ENCODE measurements around the gene VAV3. TPM values are rescaled to one million over a fixed set of nuclear protein-coding genes. Genes with fewer than 3 reads are reported as not detected.
A peak's percentile ranks its signal among the peaks of the same experiment; 100 is the strongest.

VAV3 gene
- total RNA-seq, 1 donor from 2014 or later: 159 TPM

DNA sequence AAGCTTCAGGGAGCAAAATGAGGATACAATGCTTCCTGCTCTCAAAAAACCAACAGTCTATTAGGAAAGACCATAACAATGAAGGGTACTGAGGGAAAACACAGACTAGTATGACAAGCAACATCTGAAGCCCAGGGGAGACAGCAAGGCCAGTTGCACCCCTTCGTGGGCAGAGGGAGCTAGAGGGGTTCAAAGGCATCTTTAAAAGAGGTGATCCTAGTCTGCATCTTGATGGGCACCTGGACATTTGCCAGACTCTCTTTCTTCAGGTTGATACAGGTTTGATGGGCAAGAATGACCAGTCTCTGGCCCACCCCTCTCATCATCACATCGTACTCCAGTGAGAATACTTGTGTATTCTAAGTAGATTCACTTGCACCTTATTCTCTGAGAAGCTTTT lies 177.7 kb downstream of the VAV3 start:
- H3K4me1 Mint-ChIP-seq (ENCODE audit: unreplicated experiment): peaks cover 74% of the 10 kb centered on the region
- TF ChIP-seq, protein P1, sequence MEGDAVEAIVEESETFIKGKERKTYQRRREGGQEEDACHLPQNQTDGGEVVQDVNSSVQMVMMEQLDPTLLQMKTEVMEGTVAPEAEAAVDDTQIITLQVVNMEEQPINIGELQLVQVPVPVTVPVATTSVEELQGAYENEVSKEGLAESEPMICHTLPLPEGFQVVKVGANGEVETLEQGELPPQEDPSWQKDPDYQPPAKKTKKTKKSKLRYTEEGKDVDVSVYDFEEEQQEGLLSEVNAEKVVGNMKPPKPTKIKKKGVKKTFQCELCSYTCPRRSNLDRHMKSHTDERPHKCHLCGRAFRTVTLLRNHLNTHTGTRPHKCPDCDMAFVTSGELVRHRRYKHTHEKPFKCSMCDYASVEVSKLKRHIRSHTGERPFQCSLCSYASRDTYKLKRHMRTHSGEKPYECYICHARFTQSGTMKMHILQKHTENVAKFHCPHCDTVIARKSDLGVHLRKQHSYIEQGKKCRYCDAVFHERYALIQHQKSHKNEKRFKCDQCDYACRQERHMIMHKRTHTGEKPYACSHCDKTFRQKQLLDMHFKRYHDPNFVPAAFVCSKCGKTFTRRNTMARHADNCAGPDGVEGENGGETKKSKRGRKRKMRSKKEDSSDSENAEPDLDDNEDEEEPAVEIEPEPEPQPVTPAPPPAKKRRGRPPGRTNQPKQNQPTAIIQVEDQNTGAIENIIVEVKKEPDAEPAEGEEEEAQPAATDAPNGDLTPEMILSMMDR (IDR thresholded peaks at IDR 0.05; ENCODE audit: unreplicated experiment): no peak
- peaks cover 10% of the 10 kb centered on the region for H3K27me3 Mint-ChIP-seq (ENCODE audit: unreplicated experiment)
- peaks cover 11% of the 10 kb centered on the region for H3K36me3 Mint-ChIP-seq (ENCODE audit: low read depth, unreplicated experiment)
- H3K27ac Mint-ChIP-seq (ENCODE audit: unreplicated experiment): peak overlapping the region; percentile 82
- DNase-seq (ENCODE audit: low spot score): peak; percentile 26
- no peak overlapping the region for H3K4me3 Mint-ChIP-seq (ENCODE audit: unreplicated experiment)
- no peaks in the 10 kb centered on the region for H3K9me3 Mint-ChIP-seq (ENCODE audit: unreplicated experiment)

DNA sequence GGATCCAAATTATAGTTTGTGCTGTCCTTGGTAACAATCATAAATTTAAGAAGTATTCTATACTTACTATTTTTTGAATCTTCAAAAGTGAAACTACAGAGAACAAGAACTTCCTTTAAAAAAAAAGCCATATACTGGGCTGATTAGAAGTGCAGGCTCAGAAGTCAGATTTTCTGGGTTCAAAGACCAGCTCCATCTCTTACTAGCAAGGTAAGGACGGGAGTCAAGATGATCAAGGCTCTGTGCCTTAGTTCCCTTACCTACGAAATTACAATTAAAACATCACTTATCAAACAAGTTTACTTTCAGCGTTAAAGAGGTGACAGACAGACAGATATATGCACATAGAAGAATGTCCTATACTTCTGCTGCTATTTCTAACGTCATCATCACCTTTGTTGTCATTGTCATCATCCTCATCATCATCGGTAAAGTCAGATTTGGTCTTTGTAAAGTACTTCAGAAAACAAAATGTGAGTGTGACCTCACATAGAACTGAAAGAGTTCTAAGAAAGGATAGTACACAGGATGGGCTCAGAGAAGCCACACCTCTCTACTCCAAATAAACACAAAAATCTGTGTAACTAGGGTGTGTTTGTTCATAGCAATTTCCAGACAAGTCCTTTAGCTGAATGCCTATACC lies 178.7 kb downstream of the VAV3 start:
- TF ChIP-seq, protein P1 (IDR thresholded peaks at IDR 0.05; ENCODE audit: unreplicated experiment): no peak
- no peak for DNase-seq (ENCODE audit: low spot score)
- H3K9me3 Mint-ChIP-seq (ENCODE audit: unreplicated experiment): no peaks in the 10 kb centered on the region
- peaks cover 76% of the 10 kb centered on the region for H3K4me1 Mint-ChIP-seq (ENCODE audit: unreplicated experiment)
- H3K36me3 Mint-ChIP-seq (ENCODE audit: low read depth, unreplicated experiment): peaks cover 11% of the 10 kb centered on the region
- H3K27ac Mint-ChIP-seq (ENCODE audit: unreplicated experiment): peak overlapping the region; percentile 82
- peaks cover 10% of the 10 kb centered on the region for H3K27me3 Mint-ChIP-seq (ENCODE audit: unreplicated experiment)
- H3K4me3 Mint-ChIP-seq (ENCODE audit: unreplicated experiment): no peak overlapping the region

DNA sequence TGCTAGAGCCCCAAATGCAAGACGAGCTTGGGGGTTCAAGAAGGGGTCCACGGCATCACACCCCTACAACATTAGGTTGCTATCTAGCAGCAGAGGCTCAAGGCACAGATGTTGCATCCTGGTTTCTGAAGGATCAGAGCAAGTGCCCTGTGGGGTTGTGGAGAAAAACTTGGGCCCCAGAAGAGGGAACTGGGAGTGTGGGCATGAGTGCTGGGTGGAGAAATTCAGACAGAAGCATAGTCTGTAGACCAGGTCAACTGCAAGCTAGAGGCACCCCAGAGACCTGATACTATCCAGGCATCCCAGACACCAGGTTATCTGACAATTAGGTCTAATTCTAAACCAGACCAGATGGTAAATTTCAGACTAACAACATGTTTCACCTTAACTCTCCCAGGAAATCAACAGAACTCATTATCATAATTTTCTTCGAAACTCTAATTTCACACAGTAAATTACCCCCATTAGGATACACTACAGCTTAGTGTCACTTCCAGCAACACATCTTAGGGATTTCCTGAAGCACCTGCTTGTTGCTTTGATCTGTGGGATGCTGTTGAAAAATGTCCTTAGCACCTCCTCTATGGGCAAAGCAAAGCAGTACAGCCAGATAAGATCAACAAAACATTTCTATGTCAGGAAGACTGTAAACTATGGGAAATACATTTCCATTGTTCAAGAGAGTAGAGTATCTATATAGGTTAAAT lies 179.3 kb downstream of the VAV3 start:
- Mint-ChIP-seq H3K4me3 (ENCODE audit: unreplicated experiment) (no peak overlapping the region), H3K27ac (ENCODE audit: unreplicated experiment) (peak overlapping the region; percentile 32), H3K9me3 (ENCODE audit: unreplicated experiment) (no peaks in the 10 kb centered on the region), H3K4me1 (ENCODE audit: unreplicated experiment) (peaks cover 70% of the 10 kb centered on the region), H3K27me3 (ENCODE audit: unreplicated experiment) (peaks cover 10% of the 10 kb centered on the region), H3K36me3 (ENCODE audit: low read depth, unreplicated experiment) (peaks cover 11% of the 10 kb centered on the region)
- DNase-seq (ENCODE audit: low spot score): no peak
- TF ChIP-seq, protein P1 (IDR thresholded peaks at IDR 0.05; ENCODE audit: unreplicated experiment): no peak

DNA sequence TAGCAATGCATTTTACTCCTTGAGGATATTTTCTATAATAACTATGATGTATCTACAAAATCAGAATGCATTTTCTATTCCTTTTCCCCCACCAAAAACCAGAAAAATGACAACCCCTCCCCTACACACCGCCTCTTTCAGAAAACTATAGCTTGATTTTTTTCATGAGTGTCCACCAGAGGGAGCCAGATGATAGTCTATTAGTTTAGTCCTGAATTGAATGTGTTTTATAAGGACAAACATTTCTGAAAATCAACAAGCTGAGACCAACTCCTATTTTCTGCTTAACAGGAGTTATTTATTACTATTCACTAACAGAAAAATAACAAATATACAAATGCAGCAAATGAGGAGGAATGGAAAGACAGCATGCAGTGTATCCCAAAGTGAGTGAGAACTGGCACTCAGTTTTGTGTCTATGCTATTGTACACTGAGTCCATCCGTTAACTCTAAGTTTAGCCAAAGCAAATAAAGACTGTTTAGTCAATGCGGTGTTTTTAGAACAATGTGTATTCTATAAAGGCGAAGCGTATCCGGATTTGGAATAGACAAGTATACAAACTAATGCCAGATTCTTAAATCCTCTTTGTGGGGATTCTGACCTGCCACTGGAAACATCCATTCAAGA lies 182.6 kb downstream of the VAV3 start:
- DNase-seq (ENCODE audit: low spot score): peak; percentile 46
- no peak overlapping the region for H3K27ac Mint-ChIP-seq (ENCODE audit: unreplicated experiment)
- H3K27me3 Mint-ChIP-seq (ENCODE audit: unreplicated experiment): peaks cover 5% of the 10 kb centered on the region

More for the DNA sequence above, 182.6 kb downstream of the VAV3 start:
- TF ChIP-seq, protein P1 (IDR thresholded peaks at IDR 0.05; ENCODE audit: unreplicated experiment): peak; percentile 90
- peaks cover 41% of the 10 kb centered on the region for H3K4me1 Mint-ChIP-seq (ENCODE audit: unreplicated experiment)
- H3K36me3 Mint-ChIP-seq (ENCODE audit: low read depth, unreplicated experiment): peaks cover 6% of the 10 kb centered on the region
- H3K4me3 Mint-ChIP-seq (ENCODE audit: unreplicated experiment): no peak overlapping the region
- H3K9me3 Mint-ChIP-seq (ENCODE audit: unreplicated experiment): no peaks in the 10 kb centered on the region

Measured in endothelial cell (in vitro differentiated cells).